Left forelimb (tissue), 1 donor: ENCODE measurements around the gene LTBP3.

Source experiments
- DNase-seq: peaks from one replicate; pipeline ENCODE4 v3.0.0-alpha.2; 2018; ENCODE audit warnings: low spot score

Gene LTBP3

DNA sequence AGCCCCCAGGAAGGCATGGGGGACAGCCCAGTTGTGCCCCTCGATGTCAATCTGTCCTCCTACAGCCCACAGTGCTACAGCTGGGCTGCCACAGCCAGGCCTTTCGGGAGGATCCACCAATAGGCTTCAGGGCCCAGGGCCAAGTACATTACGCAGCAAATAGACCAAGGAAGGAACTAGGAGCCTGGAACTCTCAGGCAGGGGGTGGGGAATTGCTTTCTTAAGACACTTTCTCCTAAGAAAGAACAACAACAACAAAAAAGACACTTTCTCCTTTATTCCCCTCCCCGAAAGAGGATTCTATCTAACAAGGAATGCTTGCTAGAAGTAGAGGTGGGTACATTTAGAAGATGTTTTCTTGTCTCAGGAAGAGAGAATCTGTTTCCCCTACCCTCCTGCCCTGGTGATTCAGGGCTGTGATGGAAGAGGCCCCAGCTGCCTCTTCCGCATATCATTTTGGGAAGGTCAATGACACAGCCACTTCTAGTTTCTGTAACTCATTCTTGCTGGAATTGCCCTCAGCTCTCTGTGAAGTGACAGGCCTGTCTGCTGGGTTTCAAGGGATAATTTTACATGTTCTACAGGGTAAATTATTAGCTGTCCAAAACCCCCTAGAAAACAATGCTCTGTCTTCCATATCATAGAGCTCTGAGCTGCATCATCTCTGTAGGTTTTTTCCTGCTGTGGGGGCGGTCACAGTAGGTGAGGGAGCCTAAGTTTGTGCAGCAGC is 65.4 kb downstream of the LTBP3 start:
- DNase-seq = peak; percentile 82

DNA sequence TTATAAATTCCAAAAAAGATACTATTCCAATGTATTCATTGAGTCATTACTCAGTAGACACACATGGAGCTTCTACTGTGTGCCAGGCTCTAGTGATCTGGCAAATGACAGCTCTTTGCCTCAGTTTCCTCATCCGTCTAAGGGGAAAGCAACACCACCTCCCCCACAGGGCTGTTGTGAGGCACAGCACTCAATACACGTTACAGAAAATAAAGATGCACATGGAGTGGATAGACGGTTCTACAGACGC is 65.8 kb downstream of the LTBP3 start:
- DNase-seq = no peak

DNA sequence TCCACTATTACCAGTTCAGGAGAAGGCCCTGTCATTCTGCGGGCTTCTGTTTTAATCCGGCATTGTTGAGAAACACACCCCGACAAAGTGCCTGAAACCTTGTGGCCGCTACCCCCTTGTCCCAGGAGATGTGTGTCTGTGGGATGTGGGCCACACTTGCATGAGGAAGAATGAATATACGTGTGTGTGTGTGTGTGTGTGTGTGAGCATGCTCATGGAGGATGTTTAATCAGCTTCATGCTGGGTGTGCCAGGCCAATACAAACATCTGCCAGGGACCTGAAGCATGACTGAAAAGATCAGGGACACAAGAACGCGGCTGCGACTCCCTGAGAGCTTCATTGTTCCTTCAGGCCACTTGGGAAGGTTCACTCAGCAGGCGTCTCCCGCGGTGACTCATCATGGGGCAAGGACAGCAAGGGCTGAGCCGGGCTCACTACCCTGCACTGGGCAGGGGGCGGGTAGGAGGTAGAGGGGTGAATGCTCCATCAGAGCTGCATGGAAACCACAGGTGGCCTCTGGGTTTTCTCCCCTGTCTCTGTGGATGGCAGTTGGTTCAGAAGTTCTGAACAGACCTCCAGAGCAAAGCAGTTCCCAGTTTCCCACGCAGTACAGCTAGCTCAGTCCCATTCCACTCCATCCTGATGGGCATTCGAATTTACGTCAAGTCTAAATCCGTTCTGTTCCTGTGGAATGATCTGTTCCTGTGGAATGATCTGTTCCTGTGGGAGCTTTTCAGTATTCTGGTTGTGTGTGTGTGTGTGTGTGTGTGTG is 66.4 kb downstream of the LTBP3 start:
- no peak for DNase-seq

DNA sequence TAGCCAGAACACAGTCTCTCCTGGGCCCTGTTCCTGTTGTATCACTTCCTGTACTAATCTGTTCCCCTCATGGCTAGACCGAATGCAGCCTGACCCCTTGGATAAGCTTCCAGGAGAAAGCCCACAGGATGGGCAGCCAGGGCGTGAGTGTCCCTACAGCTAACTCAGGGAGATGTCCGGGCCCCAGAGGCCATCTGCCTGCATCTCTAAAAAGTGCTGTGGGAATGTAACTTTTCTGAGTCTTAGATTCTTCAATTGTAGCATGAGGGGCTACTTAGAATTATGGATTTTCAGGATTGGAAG is 67.0 kb downstream of the LTBP3 start:
- DNase-seq = no peak

DNA sequence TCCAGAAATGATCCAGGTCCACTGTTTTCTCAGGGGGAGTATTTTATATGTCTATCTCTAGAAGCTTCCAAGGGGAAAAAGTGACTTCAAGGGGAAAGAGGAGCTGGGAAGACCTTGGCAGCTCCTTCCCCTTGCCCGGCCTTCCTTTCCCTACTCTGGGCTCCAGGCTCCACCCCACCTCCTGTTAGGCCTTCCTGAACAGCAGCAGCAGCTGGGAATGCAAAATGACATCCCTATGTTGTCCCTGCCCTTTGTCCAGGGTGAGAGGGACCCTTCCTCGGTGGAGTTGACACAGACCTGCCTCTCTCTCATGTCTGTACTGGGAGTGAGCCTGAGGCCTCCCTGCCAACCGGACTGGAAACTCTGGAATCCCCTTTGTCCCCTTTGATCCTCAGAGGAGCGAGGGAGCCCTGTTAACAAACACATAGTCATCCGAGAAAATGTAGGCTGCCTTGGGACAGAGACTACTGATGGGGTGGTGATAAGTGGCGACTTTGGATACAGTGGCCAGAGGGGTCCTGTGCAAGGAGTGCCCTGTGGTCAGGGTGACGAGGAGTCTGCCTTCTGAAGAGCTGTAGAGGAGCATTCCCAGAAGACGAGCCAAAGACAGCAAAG is 68.3 kb downstream of the LTBP3 start:
- DNase-seq = peak; percentile 82

DNA sequence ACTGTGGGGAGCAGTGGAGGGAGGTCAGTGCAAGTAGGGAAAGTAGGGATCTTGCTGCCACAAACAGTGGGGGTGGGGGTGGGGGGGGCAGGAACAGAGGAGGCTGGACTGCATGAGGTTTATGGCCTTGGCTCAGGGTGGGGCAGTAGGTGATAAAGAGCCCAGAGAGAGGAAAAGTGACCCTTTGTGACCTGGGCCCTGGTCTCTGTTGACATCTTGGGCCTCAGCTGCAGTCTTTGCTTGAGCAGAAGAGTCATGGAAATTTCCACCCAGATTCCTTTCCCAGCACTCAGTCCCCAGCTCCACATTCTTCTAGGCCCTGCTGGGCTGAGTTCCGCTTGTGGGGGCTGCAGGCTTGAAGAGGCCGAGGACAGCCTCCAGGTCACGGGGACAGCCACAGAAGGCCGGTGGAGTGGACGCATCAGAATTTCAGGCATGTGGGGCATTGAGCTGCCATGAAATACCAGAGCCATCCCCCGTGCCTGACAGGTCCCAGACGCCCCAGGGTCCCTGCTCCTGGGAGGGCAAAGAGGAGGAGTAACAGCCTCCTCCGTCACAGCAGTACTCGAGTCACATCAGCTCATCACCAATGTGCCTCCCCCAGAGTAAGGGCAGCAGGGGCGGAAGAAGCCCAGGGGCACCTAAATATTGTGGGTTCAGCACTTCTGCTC is 69.0 kb downstream of the LTBP3 start:
- peak; percentile 75 for DNase-seq
